ENCODE data around the gene DBNL.

DBNL gene

DNA sequence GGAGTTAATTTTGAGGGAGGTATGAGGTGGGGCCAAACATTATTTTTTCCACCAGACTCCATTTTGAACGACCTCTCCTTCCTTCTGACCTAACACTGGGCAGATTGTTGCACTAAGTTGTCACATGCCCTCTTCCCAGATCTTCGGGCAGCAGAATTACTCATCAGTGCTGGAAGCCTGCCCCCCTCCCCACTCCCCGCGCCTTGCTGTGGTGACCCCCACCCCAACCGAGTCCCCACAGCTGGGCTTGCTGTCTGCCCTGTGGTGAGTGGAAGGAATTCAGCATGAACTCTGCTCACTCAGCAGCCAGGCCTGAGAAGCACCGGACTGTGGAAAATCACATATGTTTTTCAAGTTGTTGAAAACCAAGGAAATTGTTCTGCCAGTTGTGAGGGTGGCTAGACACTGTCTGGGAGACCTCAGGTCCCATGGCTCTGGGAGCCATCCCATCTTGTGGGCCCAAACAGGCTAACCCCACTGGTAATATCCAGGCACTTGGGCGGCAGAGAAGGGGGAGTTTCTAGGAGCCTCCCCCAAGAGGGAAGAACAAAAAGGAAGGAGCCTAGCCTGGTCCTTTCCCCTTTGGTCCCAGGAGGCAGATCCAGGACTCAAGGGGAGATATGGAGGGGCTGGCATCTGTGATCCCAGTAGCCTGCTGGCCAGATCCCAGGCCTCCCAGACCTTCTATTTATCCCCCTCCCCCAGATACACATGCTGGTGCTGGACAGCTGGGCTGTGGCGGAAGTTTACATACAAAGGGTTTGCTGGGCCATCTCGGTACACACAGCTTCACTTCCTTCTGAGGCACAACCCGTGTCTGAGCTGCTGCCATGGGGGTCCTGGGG is 56.2 kb downstream of the DBNL start:
- DNase-seq (ENCODE audit: low read depth), result no peak

DNA sequence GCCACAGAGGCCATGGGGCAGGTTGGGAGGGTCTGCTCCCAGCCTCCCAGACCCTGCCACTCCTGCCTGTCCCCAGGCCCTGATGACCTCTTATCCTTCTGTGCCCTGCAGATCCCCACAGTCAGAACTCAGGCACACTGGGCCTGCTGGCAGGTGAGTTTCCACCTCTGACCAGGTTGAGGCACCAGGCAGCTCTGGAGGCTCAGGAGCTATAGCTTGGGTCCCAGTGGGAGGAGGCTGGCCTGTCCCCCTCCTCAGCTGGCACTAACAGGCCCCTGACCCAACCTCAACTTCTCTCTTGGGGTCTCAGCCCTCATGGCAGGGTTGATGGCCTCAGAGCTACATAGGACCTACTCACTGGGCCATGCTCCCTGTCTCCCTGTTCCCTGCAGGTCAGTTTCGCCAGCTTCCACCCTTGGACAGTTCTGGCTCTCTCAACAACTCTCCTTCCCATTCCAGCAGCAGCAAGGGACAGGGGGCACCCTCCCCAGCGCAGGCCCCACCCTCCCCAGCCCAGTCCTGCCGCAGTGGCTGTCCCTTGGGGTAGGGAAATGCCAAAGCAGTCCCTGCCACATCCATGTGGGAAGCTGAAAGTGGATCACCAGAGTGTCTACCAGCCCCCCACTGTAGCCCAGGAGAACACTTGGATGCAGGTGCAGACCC is 56.9 kb downstream of the DBNL start:
- no peak for DNase-seq (ENCODE audit: low read depth)

DNA sequence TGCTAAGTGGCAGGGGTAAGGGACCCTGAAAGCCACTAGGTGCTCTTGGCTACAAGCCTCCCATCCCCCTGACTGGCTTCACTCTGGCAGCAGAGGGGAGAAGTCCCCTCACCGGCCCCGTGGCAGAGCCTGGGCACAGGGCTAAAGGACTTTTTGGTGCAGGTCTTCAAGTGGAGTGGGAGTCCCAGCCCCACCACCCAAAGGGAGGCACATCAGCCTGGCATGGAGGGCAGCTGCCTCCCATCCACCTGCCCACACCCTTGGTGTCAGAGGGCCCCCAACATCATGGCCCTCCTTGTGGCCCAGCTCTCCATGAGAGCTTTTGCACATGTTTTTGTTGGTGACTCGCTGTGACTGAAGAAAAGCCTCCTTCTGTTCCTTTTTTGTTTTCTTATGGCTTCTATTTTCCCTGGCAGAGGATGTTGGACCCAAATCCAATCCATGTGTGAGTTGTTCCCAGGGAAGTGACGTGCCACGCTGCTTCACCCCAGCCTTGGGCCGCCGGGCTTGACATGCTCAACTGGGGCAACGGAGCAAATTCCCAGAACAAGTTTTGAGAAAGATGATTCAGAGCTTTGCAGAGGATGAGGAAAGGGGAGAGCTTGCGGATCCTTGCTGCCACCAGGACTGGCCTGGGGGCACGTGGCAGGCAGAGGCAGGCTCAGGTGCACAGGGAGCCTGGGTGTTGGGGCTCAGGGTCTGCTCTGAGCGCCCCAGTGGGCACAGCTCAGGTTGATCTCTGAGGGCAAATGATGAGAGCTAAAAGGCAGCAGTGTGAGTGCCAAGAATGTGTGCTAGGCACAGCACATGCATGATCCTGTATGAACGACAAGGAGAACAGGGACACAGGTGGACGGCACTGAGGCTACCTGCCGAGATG is 57.7 kb downstream of the DBNL start:
- DNase-seq (ENCODE audit: low read depth), result no peak

DNA sequence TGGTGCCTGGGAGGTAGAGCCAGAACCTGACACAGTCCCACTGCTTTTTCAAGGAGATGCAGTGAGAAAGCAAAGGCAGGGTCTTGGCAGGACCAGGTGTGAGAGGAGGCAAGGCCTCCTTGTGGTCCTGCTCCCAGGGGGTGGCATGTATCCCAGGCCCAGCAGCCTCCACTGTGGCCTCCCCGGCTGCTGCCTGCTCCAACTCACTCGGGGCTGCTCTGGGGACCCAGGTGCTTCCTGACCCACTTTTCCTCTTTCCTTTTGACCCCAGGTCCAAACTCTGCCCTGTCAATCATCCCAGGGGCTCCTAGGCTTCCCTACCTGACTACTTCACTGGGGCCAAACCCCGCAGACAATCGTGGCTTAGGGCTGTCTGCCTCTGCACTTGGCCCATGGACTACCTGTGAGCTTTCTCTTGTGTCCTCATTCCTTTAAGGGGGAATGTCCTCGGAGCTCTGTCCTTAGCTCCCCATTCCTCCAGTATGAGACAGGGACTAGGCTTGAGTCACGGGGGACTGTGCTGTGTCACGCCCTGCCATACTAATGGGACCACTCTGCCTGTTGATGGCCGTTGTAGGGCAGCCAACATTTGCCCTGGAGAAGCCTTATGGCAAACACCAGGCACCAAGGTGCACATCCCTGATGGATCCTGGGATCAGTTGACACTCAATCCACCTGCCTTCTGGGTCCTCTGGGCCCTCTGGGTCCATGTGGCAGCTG is 58.5 kb downstream of the DBNL start:
- DNase-seq (ENCODE audit: low read depth), result no peak

DNA sequence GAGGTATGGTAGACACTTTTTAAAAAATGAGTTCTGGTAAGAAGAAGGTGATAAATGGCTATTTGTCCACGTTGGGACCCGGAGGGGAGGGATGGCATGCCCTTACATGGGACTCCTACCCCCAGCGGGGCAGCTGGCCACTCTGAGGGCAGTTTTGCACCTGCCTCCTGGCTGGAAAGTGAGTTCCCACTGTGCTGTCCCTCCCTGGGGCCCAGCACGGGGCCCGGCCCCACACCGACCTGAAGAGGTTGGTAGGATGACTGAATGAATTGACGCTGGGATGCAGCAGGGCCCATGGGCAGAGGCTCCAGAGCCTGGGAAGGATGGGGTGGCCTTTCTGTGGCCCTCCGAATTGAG is 59.0 kb downstream of the DBNL start:
- no peak for DNase-seq (ENCODE audit: low read depth)

DNA sequence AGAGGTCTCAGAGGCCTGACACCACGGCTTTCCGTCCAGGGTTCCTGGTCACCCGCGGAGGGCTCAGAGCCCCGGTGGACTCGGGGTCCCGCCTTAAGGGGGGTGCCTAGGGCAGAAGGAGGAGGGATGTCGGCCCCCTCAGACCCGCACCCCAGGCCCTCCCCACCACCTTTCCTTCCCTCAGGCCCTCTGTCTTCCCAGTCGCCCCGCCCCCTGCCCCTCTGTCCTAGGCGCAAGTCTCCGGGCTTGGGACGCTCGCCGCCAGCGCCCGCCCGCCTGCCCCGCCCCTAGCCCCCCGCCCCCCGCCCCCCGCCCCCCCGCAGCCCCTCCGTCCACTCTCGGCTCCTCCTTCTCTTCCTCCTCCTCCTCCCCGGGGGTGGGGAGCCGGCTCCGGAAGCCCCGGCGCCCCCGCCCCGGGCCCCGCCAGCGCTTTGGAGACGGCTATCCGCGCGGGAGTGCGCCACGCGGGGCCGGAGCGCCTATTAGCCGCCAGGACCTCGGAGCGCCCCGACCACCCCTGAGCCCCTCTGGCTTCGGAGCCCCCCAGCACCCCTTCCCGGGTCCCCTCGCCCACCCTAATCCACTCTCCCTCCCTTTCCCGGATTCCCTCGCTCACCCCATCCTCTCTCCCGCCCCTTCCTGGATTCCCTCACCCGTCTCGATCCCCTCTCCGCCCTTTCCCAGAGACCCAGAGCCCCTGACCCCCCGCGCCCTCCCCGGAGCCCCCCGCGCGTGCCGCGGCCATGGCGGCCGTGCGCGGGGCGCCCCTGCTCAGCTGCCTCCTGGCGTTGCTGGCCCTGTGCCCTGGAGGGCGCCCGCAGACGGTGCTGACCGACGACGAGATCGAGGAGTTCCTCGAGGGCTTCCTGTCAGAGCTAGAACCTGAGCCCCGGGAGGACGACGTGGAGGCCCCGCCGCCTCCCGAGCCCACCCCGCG is 59.7 kb downstream of the DBNL start, which contains the start of gene AEBP1:
TSS of gene AEBP1 (plus strand) at position 423 of the 937 bp plus-strand sequence. CDS start at position 744, 321 bp downstream.
- no peak for DNase-seq (ENCODE audit: low read depth)

DNA sequence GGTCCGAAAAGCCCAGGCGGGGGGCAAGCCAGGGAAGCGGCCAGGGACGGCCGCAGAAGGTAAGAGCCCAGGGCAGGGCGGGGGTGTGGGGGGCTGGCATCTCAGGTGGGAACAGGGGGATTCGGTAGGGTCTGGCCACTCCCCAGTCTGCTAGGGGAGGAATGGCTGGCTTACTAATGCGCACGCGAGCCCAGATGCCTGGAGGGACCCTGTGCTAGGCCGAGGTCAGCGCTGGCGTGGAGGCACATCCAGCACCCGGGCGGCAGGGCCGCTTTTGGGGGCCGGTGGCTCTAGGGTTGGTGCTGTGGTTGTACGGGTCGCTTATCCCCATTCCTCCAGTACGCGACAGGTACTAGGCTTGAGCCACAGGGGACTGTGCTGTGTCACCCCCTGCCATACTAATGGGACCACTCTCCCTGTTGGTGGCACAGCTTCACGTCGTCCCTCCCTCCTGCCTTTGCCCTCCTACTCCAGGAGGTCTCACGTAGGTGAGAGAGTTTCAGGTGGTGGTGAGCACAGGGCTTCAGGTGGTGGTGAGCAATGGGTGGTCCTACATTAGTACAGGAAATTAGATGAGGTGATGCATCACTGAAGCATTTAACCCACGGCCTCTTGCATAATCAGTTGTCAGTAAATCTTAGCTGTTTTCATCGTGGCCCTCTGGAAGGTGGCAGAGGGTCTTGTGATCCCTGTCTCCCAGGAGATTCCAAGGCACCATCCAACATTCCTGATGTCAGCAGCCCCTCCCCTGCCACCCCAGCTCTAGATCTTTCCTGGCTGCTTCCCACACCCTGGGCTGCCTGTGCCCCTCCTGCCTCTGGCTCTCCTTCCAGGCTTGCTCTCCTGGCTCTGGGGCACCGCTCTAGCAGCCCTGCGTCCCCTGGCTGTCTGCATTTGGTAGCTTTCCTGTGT is 60.6 kb downstream of the DBNL start:
- no peak for DNase-seq (ENCODE audit: low read depth)

DNA sequence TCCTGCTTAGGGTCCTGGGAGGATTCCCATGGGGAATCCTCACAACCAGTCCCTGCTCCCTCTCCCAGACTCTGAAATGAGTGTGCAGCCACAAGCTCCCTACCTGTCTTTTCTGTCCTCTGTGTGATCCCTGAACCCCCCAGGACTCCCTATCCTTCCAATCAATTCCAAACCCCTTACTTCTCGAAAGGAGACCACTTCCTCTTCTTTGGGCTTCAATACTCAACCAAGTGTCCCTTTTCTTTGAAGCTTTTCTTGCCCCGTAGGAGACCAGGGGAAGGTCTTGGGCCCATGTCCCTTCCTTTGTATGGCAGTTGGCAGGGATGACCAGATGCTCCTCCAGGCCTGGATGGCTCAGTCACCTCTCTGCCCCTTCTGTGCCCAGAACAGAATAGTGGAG is 61.3 kb downstream of the DBNL start:
- DNase-seq (ENCODE audit: low read depth), result no peak

DNA sequence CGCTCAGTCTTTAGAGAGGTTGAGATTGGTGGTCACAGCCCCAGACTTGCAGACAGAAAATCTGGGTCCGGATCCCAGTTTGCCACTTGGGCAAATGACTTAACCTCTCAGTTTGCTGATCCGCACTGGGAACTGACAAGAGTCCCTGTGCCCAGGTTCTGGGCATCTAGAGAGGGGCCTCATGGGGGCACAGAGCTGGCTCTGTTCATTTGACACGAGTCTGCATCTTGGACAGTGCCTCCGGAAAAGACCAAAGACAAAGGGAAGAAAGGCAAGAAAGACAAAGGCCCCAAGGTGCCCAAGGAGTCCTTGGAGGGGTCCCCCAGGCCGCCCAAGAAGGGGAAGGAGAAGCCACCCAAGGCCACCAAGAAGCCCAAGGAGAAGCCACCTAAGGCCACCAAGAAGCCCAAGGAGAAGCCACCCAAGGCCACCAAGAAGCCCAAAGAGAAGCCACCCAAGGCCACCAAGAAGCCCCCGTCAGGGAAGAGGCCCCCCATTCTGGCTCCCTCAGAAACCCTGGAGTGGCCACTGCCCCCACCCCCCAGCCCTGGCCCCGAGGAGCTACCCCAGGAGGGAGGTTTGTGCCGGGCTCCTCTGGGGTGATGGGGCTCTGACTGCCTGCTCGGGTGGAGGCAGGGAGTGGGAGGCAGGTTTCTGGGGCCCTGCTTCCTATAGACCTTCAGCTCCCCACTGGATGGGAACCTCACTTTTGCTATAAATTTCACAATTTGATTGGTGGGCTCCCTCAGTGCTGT is 62.0 kb downstream of the DBNL start:
- DNase-seq (ENCODE audit: low read depth), result no peak

DNA sequence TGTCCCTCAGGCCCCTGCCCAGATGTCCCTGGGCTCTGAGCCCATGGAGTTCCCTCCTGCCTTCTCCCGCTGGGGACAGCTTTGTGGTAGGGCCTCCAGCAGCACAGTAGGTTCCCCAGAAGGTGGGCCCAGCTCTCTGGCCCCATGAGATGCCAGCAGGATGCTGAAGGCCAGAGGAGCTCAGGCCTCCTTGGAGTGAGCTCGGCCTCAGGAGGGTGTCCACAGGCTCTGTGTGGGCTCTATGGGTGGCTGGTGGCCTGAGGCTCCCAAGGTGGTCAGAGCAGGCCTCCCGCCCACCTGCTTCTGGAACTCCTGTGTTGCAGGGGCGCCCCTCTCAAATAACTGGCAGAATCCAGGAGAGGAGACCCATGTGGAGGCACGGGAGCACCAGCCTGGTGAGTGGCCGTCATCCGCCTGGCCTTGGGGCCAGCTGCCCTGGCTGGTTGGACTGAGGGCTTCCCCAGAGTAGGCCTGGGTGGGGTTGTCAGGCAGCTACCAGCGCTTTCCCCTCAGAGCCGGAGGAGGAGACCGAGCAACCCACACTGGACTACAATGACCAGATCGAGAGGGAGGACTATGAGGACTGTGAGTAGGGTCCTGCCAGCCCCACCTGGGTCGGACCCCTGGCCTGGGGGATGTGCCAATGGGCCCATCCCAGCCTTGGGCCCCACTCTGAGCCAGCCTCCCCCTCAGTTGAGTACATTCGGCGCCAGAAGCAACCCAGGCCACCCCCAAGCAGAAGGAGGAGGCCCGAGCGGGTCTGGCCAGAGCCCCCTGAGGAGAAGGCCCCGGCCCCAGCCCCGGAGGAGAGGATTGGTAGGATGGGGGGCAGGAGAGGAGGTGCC is 62.8 kb downstream of the DBNL start:
- no peak for DNase-seq (ENCODE audit: low read depth)

DNA sequence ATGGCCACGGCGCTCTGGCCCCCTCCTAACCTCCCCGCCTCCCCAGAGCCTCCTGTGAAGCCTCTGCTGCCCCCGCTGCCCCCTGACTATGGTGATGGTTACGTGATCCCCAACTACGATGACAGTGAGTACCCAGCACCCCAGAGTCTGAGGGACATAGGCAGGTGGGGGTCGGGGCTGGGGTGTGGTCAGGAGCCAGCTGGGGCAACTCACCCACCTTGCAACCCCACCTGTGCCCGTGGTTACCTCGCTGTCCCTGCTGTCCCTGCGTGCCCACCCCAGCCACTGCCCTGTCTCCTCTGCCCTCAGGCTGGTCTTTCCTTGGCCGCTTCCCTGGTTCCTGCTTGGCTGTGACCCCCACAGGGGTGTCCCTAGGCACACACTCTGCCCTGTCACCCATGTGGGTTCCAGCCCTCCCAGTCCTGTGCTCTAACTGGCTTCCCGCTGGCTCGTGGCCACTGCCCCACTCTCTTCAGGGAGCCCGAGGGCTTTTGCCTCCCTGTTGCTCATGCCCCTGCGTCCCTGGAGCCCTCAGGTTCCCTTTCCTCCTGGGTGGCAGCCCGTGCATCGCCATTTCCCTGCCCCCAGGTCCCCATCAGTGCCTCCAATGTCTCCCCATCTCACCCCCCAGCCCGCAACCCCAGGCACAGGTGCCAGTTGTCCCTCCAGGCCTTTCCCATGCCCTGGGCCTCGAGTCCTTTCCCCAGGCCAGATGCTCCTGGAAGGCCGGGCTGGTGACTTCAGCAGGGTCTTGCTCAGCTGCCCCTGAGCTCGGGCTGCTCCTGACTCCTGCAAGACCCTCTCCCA is 63.7 kb downstream of the DBNL start:
- no peak for DNase-seq (ENCODE audit: low read depth)

DNA sequence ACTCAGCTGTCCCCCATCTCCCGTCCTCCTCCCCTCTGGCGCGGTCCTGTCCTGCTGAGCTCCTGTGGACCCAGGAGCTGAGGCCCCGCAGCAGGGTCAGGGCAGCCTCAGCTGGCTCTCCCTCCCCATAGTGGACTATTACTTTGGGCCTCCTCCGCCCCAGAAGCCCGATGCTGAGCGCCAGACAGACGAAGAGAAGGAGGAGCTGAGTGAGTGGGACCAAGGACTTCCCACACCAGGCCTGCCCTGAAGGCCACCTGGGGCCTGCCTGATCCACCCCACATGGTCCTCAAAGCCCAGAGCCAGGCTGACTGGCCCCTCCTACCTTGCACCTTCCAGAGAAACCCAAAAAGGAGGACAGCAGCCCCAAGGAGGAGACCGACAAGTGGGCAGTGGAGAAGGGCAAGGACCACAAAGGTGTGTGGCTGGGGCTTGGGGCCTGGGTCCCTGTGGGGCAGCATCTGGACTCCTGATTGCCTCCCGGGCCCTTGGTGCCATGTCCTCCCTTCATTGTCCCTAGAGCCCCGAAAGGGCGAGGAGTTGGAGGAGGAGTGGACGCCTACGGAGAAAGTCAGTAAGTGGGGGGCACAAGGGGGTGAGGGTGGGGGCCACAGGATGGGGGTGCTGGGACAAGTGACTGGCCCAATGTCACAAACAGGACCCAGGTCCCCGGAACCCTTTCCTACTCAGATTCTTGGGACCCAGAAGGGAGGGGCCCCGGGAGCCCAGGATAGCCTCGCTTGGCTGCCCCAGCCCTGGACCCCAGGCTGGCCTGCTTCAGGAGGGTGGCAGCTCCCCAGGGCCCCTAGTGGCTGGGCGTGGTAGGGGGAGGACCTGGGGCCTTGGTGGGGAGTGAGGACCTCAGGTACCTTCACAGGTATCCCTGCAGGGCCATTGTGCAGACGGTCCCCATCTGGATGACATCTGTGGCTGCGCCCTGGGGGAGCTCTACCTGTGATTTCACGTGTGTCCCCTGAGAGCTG is 64.6 kb downstream of the DBNL start:
- no peak for DNase-seq (ENCODE audit: low read depth)

DNA sequence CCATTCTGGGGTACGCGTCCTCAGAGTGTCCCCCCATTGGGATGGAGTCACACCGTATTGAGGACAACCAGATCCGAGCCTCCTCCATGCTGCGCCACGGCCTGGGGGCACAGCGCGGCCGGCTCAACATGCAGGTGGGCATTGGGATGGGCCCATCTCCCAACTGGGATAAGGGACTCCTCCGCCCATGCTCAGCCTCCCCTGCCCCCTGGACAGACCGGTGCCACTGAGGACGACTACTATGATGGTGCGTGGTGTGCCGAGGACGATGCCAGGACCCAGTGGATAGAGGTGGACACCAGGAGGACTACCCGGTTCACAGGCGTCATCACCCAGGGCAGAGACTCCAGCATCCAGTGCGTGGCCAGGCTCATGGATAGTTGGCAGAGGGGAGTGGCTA is 65.5 kb downstream of the DBNL start:
- no peak for DNase-seq (ENCODE audit: low read depth)

DNA sequence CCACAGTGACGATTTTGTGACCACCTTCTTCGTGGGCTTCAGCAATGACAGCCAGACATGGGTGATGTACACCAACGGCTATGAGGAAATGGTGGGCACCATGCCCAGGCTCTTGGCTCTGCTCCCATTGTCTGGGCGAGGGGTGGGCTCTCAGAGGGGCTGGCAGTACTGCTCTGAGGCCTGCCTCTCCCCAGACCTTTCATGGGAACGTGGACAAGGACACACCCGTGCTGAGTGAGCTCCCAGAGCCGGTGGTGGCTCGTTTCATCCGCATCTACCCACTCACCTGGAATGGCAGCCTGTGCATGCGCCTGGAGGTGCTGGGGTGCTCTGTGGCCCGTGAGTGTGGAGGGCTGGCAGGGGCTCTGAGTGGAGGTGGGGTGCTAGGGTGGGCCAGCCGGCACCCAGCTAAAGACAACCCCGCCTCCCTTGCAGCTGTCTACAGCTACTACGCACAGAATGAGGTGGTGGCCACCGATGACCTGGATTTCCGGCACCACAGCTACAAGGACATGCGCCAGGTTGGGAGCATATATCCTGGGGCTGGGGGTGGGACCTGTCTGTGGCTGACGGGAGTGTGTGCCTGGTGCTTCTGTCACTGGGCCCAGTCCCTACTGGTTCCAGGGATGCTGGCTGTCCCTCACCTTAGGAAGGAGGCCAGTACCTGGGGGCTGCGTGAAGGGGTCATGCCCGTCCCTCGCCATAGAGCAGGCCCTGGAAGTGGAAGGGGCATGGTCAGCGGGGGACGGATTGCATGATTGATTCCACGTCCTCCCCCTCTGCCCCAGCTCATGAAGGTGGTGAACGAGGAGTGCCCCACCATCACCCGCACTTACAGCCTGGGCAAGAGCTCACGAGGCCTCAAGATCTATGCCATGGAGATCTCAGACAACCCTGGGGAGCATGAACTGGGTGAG is 66.5 kb downstream of the DBNL start:
- DNase-seq (ENCODE audit: low read depth), result no peak

Measured in non-pigmented ciliary epithelial cell (primary cell).